Activated CD8-positive, alpha-beta memory T cell treated with anti-CD3 and anti-CD28 coated beads, Interleukin-2, amount 10 ng/mL, durations not matched to agents 7 days and 5 days (primary cell): ENCODE data around the gene XRCC5. TPM values are rescaled to one million over a fixed set of nuclear protein-coding genes. Genes with fewer than 3 reads are reported as not detected.
A peak's percentile ranks its signal among the peaks of the same experiment; 100 is the strongest.

Experiments
- ATAC-seq: fragments of 150-1000 bp; cut with Tn5 transposase; one replicate; pipeline ENCODE4 v1.10.0; 2021; ENCODE audit warnings: moderate library complexity
- CTCF ChIA-PET: fragments of 350-600 bp; sonication (Branson Sonifier 250); formaldehyde crosslinking; loops from one replicate; lab custom pipeline; 2021; ENCODE audit warnings: antibody characterized with exemption; lab: Charles Lee
- DNase-seq: peaks from one replicate; pipeline ENCODE4 v3.0.0-alpha.2; 2020
- H3K27ac Mint-ChIP-seq: one replicate; pipeline ENCODE4 v1.8.0; 2021; ENCODE audit warnings: mild to moderate bottlenecking, mixed read lengths
- H3K27me3 Mint-ChIP-seq: one replicate; pipeline ENCODE4 v1.8.0; 2021; ENCODE audit warnings: mixed read lengths
- H3K36me3 Mint-ChIP-seq: one replicate; pipeline ENCODE4 v1.8.0; 2021; ENCODE audit warnings: mild to moderate bottlenecking, mixed read lengths
- H3K4me1 Mint-ChIP-seq: one replicate; pipeline ENCODE4 v1.8.0; 2021; ENCODE audit warnings: mixed read lengths
- H3K4me3 Mint-ChIP-seq: one replicate; pipeline ENCODE4 v1.8.0; 2021; ENCODE audit warnings: mild to moderate bottlenecking, moderate library complexity, mixed read lengths
- H3K9me3 Mint-ChIP-seq: one replicate; pipeline ENCODE4 v1.8.0; 2022; ENCODE audit warnings: low read depth, mixed read lengths
- total RNA-seq, 2 experiments: library from RNA; stranded (reverse); gene quantifications; one replicate each; pipeline ENCODE4 v1.2.3, GENCODE V29; 2021

Gene XRCC5
- total RNA-seq, 2 experiments from 2014 or later: 307 to 424 TPM

- Mint-ChIP-seq H3K4me1 (peaks cover 3% of the 10 kb centered on the region), H3K27ac (no peak overlapping the region), H3K4me3 (no peak overlapping the region), H3K36me3 (no peaks in the 10 kb centered on the region), H3K27me3 (peaks cover 3% of the 10 kb centered on the region), H3K9me3 (no peaks in the 10 kb centered on the region)
- CTCF ChIA-PET: no interaction called here
- DNase-seq (no peak), ATAC-seq (no peak)
Observed at GRCh38 chr2:216098421-216099334, 10.5 kb upstream of the XRCC5 start.

- Mint-ChIP-seq H3K36me3 (no peaks in the 10 kb centered on the region), H3K4me3 (no peak overlapping the region), H3K4me1 (peaks cover 8% of the 10 kb centered on the region), H3K27me3 (no peaks in the 10 kb centered on the region), H3K9me3 (no peaks in the 10 kb centered on the region), H3K27ac (no peak overlapping the region)
- ATAC-seq (no peak), DNase-seq (no peak)
- CTCF ChIA-PET: interaction anchor here (1.4 to 2.1 kb wide), 2 partner anchors 12 to 19 kb away, joined by 3 to 5 read pairs; partner anchors contain the start of genes PECR and TMEM169
Observed at GRCh38 chr2:216101109-216101508, 8.0 kb upstream of the XRCC5 start.

GRCh38 chr2:216103213-216103612 lies 5.9 kb upstream of the XRCC5 start:
- Mint-ChIP-seq H3K9me3 (no peaks in the 10 kb centered on the region), H3K4me3 (no peak overlapping the region), H3K36me3 (no peaks in the 10 kb centered on the region), H3K4me1 (peaks cover 10% of the 10 kb centered on the region), H3K27ac (no peak overlapping the region), H3K27me3 (no peaks in the 10 kb centered on the region)
- DNase-seq (no peak), ATAC-seq (no peak)
- CTCF ChIA-PET: interaction anchor here (1.9 kb wide), 1 partner anchor 45 kb away, joined by 4 read pairs; no protein-coding TSS in a partner anchor

- H3K4me3 Mint-ChIP-seq: no peak overlapping the region
- CTCF ChIA-PET: interaction anchor here (1.2 to 1.9 kb wide), 2 partner anchors 10 to 47 kb away, joined by 3 to 4 read pairs; no protein-coding TSS in a partner anchor
- no peak overlapping the region for H3K27ac Mint-ChIP-seq
- H3K36me3 Mint-ChIP-seq: peaks cover 3% of the 10 kb centered on the region
- no peaks in the 10 kb centered on the region for H3K9me3 Mint-ChIP-seq
- peaks cover 3% of the 10 kb centered on the region for H3K27me3 Mint-ChIP-seq
- no peak for ATAC-seq
- DNase-seq: no peak
- peaks cover 18% of the 10 kb centered on the region for H3K4me1 Mint-ChIP-seq
Observed at GRCh38 chr2:216104691-216105090, 4.5 kb upstream of the XRCC5 start.

- DNase-seq: no peak
- CTCF ChIA-PET: interaction anchor here (1.4 kb wide), 1 partner anchor 48 kb away, joined by 7 read pairs; no protein-coding TSS in a partner anchor
- ATAC-seq: no peak
- H3K4me1 Mint-ChIP-seq: peaks cover 37% of the 10 kb centered on the region
- H3K4me3 Mint-ChIP-seq: no peak overlapping the region
- H3K27ac Mint-ChIP-seq: no peak overlapping the region
- H3K36me3 Mint-ChIP-seq: peaks cover 26% of the 10 kb centered on the region
- H3K9me3 Mint-ChIP-seq: no peaks in the 10 kb centered on the region
- peaks cover 3% of the 10 kb centered on the region for H3K27me3 Mint-ChIP-seq
Observed at GRCh38 chr2:216107320-216107719, 1.8 kb upstream of the XRCC5 start.

- Mint-ChIP-seq H3K36me3 (peaks cover 28% of the 10 kb centered on the region), H3K27ac (no peak overlapping the region), H3K4me1 (peaks cover 41% of the 10 kb centered on the region), H3K4me3 (no peak overlapping the region), H3K27me3 (peaks cover 3% of the 10 kb centered on the region), H3K9me3 (no peaks in the 10 kb centered on the region)
- no peak for ATAC-seq
- CTCF ChIA-PET: interaction anchor here (1.4 to 3.4 kb wide), 3 partner anchors 15 to 49 kb away, joined by 7 to 28 read pairs (median 12); partner anchors contain the start of genes PECR and TMEM169
- DNase-seq: no peak
Observed at GRCh38 chr2:216107760-216108159, 1.4 kb upstream of the XRCC5 start.

- peaks cover 3% of the 10 kb centered on the region for H3K27me3 Mint-ChIP-seq
- DNase-seq (no peak), ATAC-seq (no peak)
- peak overlapping the region; percentile 99 for H3K4me3 Mint-ChIP-seq
- CTCF ChIA-PET: interaction anchor here (1.3 to 3.4 kb wide), 13 partner anchors 11 to 76 kb away, joined by 3 to 28 read pairs (median 9); partner anchors contain the start of genes PECR and TMEM169
- H3K27ac Mint-ChIP-seq: peak overlapping the region; percentile 99
- H3K4me1 Mint-ChIP-seq: peaks cover 48% of the 10 kb centered on the region
- no peaks in the 10 kb centered on the region for H3K9me3 Mint-ChIP-seq
- peaks cover 35% of the 10 kb centered on the region for H3K36me3 Mint-ChIP-seq
Observed at GRCh38 chr2:216108310-216108966, 710 bp upstream of the XRCC5 start.

- no peaks in the 10 kb centered on the region for H3K9me3 Mint-ChIP-seq
- peaks cover 56% of the 10 kb centered on the region for H3K4me1 Mint-ChIP-seq
- ATAC-seq (peak; percentile 11), DNase-seq (no peak)
- CTCF ChIA-PET: interaction anchor here (0.6 to 3.4 kb wide), 27 partner anchors 9 to 557 kb away, joined by 3 to 28 read pairs (median 5); partner anchors contain the start of genes PECR and TMEM169
- peaks cover 3% of the 10 kb centered on the region for H3K27me3 Mint-ChIP-seq
- peak overlapping the region; percentile 99 for H3K4me3 Mint-ChIP-seq
- H3K36me3 Mint-ChIP-seq: peaks cover 51% of the 10 kb centered on the region
- H3K27ac Mint-ChIP-seq: peak overlapping the region; percentile 99
Observed at GRCh38 chr2:216109962-216110614, 940 bp downstream of the XRCC5 start.

GRCh38 chr2:216110620-216111019 lies 1.5 kb downstream of the XRCC5 start:
- Mint-ChIP-seq H3K9me3 (no peaks in the 10 kb centered on the region), H3K4me1 (peaks cover 61% of the 10 kb centered on the region), H3K36me3 (peaks cover 55% of the 10 kb centered on the region), H3K4me3 (peak overlapping the region; percentile 99), H3K27ac (peak overlapping the region; percentile 99), H3K27me3 (peaks cover 3% of the 10 kb centered on the region)
- no peak for ATAC-seq
- no peak for DNase-seq
- CTCF ChIA-PET: interaction anchor here (0.7 to 3.4 kb wide), 19 partner anchors 9 to 556 kb away, joined by 3 to 28 read pairs (median 7); partner anchors contain the start of genes PECR and TMEM169

- no peak for ATAC-seq
- CTCF ChIA-PET: interaction anchor here (0.9 to 3.4 kb wide), 12 partner anchors 8 to 293 kb away, joined by 3 to 28 read pairs (median 8); partner anchors contain the start of genes PECR and TMEM169
- DNase-seq: no peak
- peaks cover 3% of the 10 kb centered on the region for H3K27me3 Mint-ChIP-seq
- peak overlapping the region; percentile 99 for H3K27ac Mint-ChIP-seq
- H3K4me3 Mint-ChIP-seq: peak overlapping the region; percentile 99
- H3K9me3 Mint-ChIP-seq: no peaks in the 10 kb centered on the region
- peaks cover 57% of the 10 kb centered on the region for H3K36me3 Mint-ChIP-seq
- peaks cover 63% of the 10 kb centered on the region for H3K4me1 Mint-ChIP-seq
Observed at GRCh38 chr2:216111122-216111521, 2.0 kb downstream of the XRCC5 start.

GRCh38 chr2:216112926-216113325 lies 3.8 kb downstream of the XRCC5 start:
- CTCF ChIA-PET: interaction anchor here (1.2 to 3.0 kb wide), 5 partner anchors 11 to 386 kb away, joined by 3 to 21 read pairs (median 3); partner anchors contain the start of gene RPL37A
- Mint-ChIP-seq H3K4me3 (peak overlapping the region; percentile 29), H3K27me3 (peaks cover 3% of the 10 kb centered on the region), H3K36me3 (peaks cover 74% of the 10 kb centered on the region), H3K9me3 (no peaks in the 10 kb centered on the region), H3K27ac (peak overlapping the region; percentile 82), H3K4me1 (peaks cover 80% of the 10 kb centered on the region)
- no peak for ATAC-seq
- DNase-seq: no peak

- Mint-ChIP-seq H3K27ac (peak overlapping the region; percentile 82), H3K9me3 (no peaks in the 10 kb centered on the region), H3K4me3 (peak overlapping the region; percentile 35), H3K4me1 (peaks cover 81% of the 10 kb centered on the region), H3K36me3 (peaks cover 80% of the 10 kb centered on the region), H3K27me3 (peaks cover 3% of the 10 kb centered on the region)
- ATAC-seq (no peak), DNase-seq (no peak)
- CTCF ChIA-PET: interaction anchor here (1.1 to 3.0 kb wide), 16 partner anchors 9 to 385 kb away, joined by 3 to 21 read pairs (median 4); partner anchors contain the start of genes PECR, RPL37A and TMEM169
Observed at GRCh38 chr2:216113572-216113971, 4.4 kb downstream of the XRCC5 start.
